GM12891 (cell line): Measurements from ENCODE around the gene HOXA11.

Experiments used
- DNase-seq: peaks from one replicate; pipeline ENCODE4 v3.0.0; 2011; ENCODE audit warnings: low spot score; ENCODE audit not compliant: insufficient read length
- FAIRE-seq: peaks from 2 replicates; lab custom pipeline; 2011; peaks lifted over from hg19 to GRCh38; lab: Jason Lieb, UNC
- PAX5 ChIP-seq: IDR thresholded peaks from 2 replicates; pipeline ENCODE4 v1.6.1; 2011; ENCODE audit warnings: low read length, moderate library complexity, mild to moderate bottlenecking; ENCODE audit not compliant: insufficient read depth, severe bottlenecking
- POLR2A ChIP-seq: IDR thresholded peaks from 2 replicates; pipeline ENCODE4 v1.6.1; 2011; ENCODE audit warnings: low read depth, low read length, control low read depth
- POLR2AphosphoS5 ChIP-seq: IDR thresholded peaks from 2 replicates; pipeline ENCODE4 v1.6.1; 2011; ENCODE audit warnings: low read depth, low read length, control low read depth
- POU2F2 ChIP-seq: IDR thresholded peaks from 2 replicates; pipeline ENCODE4 v1.6.1; 2011; ENCODE audit warnings: low read depth, mild to moderate bottlenecking, control low read depth, low read length, moderate library complexity
- SPI1 ChIP-seq: IDR thresholded peaks from 2 replicates; pipeline ENCODE4 v1.6.1; 2011; ENCODE audit warnings: low read depth, low read length, control low read depth
- TAF1 ChIP-seq: IDR thresholded peaks from 2 replicates; pipeline ENCODE4 v1.6.1; 2011; ENCODE audit warnings: low read depth, low read length, control low read depth

HOXA11 gene

DNA sequence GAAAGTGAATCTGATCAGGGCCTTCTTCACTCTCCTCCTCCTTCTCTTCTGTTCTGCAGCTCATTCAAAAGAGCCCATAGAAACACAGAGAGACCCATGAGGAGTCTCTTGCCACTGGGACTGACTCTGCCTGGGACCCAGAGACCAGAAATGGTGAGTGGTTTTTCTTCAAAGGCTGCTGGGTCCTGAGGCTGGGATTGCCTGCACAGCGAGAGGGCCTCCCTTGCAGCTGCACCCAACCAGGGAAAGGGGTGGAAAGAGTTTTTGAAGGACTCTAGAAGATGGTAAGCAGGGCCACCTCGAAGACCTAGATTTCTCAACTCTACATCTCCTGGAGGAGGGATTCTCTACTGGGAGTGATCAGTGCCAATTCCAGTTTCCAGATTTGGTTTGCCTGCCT lies 30.3 kb upstream of the HOXA11 start:
- no peak for DNase-seq
- no peak for FAIRE-seq
- TF ChIP-seq TAF1 (no peak), POU2F2 (no peak), SPI1 (no peak), POLR2A (no peak), POLR2AphosphoS5 (no peak), PAX5 (no peak)

DNA sequence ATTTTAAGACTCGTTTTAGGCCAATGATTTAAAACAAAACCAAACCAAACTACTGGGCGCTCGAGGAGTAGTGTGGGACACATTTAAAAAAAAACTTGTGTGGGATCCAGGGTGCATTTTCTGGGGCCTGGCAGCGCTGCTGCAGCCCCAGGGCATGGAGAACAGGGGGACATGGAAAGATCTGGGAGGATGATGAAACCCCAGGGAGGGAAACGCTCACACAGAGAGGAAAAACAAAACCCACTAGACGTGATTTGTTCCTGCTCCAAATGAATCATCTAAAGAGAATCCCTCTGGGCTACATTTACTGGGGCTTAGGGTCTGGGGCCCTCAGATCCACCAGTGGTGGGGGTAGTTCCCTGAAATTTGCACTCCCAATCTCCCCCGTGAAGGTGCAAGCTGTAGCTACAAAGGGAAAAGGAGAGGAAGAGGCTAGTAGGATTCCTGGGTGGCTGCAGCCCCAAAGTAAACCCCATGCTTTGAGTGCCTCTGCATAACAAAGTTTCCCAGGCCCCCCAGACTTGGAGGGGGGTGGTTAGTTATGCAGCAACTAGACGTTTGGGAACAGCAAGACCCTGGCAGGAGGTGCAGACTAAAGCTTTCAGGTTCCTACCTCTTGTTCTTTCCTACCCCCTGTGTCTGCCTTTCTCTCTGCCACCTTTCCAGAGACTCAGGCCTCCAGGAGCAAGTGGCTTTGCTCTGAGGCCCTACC lies 29.4 kb upstream of the HOXA11 start:
- no peak for DNase-seq
- FAIRE-seq = no peak
- TF ChIP-seq TAF1 = no peak

DNA sequence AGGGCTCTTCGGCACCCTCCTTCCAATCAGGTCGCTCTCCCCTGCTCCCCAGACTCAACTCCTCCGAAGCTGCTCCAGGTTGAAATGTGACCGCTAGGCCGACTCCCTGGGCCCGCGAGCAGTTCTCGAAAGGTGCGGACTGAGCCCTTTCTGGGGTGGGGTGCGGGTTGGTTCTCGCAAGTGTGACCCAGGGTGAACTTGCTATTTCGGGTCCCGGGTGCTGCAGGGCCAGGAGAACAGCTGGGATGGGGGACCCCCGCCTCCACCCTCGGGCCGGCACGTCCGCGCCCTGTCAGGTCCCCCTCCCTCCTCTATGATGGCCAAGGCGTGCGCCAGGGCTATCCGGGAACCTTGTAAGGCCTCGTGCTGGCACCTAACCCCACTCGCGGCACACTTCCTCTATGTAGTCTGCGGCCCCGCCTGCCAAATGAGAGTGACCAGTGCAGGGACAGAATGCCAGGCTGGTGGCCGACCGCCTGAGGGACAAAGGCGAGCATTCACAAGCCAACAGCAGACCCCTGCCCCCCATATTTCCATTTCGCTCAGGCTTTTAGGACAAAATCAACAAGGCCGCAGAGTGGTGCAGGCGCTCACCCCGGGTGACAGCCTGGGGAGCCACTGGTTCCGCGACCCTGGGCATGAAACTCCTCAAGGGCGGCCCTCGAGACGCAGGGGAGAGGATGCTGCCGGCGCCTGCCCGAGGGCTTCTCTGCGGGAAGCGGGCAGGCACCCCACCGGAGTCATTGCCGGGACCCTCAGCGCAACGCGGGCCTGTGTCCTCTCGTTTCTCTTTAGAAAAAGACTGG lies 28.6 kb upstream of the HOXA11 start:
- FAIRE-seq (no peak), DNase-seq (no peak)
- TF ChIP-seq PAX5 (no peak), POLR2AphosphoS5 (no peak), TAF1 (no peak)

DNA sequence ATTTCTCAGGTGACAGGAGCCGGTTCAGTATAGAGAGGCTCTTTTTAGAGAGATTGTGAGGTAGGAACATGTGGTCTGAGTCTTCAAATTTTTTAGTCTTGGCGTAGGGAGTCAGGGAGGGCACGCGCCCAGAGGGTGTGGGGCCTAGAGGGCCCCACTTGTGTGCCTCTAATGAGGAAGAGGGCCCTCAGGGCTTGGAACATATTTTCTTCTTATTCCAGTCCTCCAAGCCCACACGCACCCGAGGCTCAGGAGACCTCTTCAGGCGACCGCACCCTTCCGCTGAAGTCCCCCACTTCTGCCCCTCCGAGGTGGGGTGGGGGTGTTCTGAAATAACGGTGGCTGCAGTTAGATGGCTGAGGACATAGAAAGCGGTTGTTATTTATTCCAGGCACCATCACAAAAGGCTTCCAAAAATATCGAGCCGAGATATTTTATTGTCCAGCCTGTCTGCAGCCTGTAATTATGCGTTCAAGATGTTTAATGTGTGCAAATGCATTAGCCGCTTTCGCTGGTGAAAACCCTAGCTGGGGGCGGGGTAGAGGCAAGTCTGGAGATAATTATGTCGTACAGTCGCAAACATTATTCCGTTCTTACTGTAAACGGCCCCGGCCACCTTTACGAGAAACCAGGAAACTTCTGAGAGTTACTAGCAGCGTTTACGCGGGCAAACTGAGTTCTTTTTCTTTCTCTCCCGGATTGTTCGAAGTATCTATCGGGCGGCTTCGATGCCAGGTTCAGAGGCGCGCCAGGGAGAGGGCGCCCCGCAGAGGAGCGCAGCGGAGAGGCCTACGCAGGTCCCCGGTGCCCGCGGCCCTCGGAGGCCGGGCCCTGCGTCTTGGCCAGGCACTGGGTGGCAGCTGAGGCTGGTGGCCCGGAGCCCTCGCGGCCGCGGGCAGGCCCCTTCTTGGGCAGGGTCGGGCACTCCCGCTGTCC lies 27.7 kb upstream of the HOXA11 start:
- FAIRE-seq = no peak
- TF ChIP-seq POU2F2 (no peak), POLR2A (no peak), SPI1 (no peak), TAF1 (no peak), POLR2AphosphoS5 (no peak), PAX5 (no peak)
- DNase-seq = no peak

DNA sequence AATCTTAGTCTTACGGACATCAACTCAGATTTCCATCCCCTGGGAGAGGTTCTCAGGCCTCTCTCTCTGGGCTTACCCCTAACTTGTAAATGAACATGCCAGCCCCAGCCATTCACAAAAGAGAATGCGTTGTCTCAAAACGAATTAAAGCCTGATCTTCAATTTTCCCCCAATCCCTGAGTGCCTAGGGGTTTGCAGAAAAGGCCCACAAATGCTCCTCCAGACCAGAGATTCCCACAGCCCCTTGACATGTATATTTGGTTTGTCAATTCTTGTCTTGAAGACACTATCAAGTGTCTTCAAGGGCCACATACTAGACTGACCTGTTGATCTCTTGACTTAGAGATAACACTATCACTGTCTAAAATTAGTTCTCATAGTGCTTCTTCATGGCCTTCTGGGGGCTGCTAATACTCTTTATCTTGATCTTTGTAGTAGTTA lies 26.8 kb upstream of the HOXA11 start:
- FAIRE-seq (no peak), DNase-seq (no peak)
- TF ChIP-seq SPI1 = no peak
- no peak for TF ChIP-seq POU2F2
- no peak for TF ChIP-seq POLR2A
- TF ChIP-seq PAX5 = no peak
- TF ChIP-seq TAF1 = no peak
- no peak for TF ChIP-seq POLR2AphosphoS5

DNA sequence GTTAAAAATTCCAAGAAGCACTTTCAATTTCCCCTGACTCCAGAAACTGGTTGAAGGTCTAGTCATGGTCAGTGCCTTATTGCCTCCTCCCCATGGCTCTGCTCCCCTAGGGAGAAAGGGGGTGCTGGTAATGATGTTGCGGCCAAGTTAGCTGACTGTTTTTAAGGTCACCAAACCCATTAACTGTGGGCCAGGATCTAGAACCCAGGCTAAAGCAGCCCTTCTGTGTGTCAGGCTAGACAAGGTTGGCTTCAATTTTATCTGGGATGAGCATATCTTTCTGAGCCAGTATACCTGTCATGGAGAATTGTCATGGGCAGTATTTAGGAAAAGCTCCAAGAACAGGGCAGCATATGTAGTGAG lies 26.0 kb upstream of the HOXA11 start:
- no peak for DNase-seq
- FAIRE-seq = no peak

DNA sequence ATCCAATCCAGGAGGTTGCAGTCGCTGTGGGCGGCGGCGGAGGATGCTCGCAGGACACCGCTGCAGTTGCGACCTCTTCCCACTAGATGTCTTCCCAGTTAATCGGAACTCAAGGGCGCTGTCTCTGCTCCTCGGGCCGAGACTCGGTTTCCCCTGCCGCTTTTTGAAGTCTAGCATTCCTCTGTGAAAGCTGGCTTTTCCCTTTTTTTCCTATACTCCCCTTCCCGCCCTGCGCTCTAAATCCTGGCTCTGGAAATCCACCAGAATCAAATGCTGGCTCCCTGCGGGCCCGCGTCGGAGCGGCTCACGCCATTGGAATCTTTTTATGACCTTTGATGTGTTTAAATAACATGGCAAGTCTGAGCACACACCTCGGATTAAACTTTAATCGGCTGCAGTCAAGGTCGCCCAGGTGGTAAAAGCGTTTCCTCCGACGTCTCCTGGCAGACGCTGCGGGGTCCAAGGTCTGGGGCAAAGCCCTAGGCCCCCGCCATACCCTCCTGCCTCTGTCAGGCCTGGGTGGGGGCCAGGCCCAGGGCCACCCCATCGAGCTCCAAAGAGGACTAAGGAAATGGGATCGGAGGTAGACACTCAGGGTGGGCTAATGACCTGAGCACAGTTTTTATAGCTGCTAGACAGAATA lies 25.5 kb upstream of the HOXA11 start:
- peak; percentile 56 for DNase-seq
- FAIRE-seq = no peak
- TF ChIP-seq POLR2AphosphoS5 = no peak
- no peak for TF ChIP-seq POU2F2
- no peak for TF ChIP-seq POLR2A

More for the DNA sequence above, 26.0 kb upstream of the HOXA11 start:
- TF ChIP-seq TAF1 (no peak), PAX5 (no peak), POLR2A (no peak), POLR2AphosphoS5 (no peak), POU2F2 (no peak), SPI1 (no peak)

DNA sequence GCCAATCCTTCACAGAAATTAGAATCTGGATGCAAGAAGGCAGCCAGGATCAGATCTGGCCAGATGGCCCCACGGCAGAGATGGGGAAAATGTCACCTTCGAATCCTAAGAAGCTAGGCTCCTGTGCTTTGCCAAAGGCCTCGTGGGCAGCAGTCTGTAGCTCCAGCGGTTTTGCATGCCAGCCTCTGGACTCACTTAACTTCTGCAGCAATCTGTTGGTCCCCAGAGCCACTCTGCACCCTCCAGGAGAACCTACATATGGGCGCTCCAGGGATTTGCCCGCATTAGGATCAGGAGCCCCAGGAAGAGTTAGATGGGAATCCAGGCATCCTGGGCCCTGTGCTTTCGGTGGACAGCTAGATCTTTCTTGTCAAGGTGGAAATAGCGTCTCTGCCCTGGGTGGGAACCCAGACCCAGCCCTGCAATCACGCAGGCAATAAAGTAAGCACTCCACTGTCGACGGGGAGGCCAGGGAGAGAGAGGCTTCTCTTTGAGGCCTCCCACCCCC lies 25.0 kb upstream of the HOXA11 start:
- TF ChIP-seq POLR2A = no peak
- TF ChIP-seq PAX5 = no peak
- no peak for TF ChIP-seq POLR2AphosphoS5
- TF ChIP-seq TAF1 = no peak
- TF ChIP-seq SPI1 = no peak
- no peak for TF ChIP-seq POU2F2
- no peak for FAIRE-seq
- no peak for DNase-seq

DNA sequence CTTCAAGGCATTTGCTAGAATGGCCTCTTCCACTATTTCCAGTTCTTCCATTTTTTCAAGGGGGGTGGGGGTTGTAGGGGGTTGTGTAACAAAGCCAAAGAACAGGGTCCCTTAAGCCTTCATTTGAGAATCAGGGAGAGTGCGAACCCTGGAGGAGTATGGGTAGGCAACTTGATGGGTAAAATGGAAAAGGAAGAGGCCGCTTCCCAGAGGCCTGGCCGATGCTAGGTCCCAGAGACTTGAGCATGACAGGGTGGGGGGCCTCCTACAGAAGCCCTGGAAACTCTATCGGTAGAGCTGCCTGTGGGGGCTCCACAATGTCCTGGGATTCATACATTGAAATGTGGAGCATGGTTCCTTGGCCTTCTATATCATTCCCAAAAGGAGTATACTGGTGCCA lies 24.0 kb upstream of the HOXA11 start:
- FAIRE-seq (no peak), DNase-seq (no peak)
- TF ChIP-seq POLR2AphosphoS5 = no peak
- TF ChIP-seq POU2F2 = no peak
- TF ChIP-seq SPI1 = no peak
- no peak for TF ChIP-seq TAF1
- no peak for TF ChIP-seq PAX5
- TF ChIP-seq POLR2A = no peak
